ENCODE measurements around the gene EXOC3L4. TPM values are rescaled to one million over a fixed set of nuclear protein-coding genes. Genes with fewer than 3 reads are reported as not detected.
A peak's percentile ranks its signal among the peaks of the same experiment; 100 is the strongest.

The EXOC3L4 gene
- total and polyA plus RNA-seq, 9 donors, result 0.33 to 1.2 (median 0.85) TPM; not detected in 3

DNA sequence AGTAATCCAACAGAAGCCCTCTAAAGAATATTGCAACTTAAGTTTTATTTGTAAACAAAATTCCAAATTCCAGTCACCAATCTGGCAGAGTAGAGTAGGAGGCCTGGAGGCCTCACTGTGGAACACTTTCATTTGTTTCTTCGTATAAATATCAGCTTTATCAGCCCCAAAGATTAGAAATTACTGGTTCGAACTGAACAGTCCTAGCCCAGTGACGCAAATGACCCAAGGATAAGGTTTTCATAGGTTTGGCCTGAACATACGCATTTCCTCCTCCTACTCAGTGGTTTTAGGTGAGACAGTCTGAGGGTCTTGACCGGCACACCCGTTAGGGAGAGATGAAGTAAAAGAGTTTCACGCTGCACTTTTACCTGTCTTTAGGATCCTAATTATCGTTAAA, 38.8 kb upstream of the EXOC3L4 start:
- H3K4me1 ChIP-seq (ENCODE audit: insufficient read depth), result peaks cover 12% of the 10 kb centered on the region
- H3K9me3 ChIP-seq, result no peaks in the 10 kb centered on the region
- no peak for TF ChIP-seq CTCF (IDR thresholded peaks at IDR 0.05)
- no peak for TF ChIP-seq POLR2A (IDR thresholded peaks at IDR 0.05)
- TF ChIP-seq EP300 (IDR thresholded peaks at IDR 0.05), result no peak
- H3K4me3 ChIP-seq, result peak overlapping the region; percentile 96
- H3K27ac ChIP-seq, result no peak overlapping the region
- no peak for DNase-seq
- intact Hi-C loops (cut with DNase I), result no loop called here
- 9 to 24% (median 15%) methylated on average over 8 of the region's 8 CpGs for WGBS, 3 donors
- no peaks in the 10 kb centered on the region for H3K36me3 ChIP-seq
- H3K27me3 ChIP-seq, result no peaks in the 10 kb centered on the region

GRCh38 chr14:103056322-103057027, 38.0 kb upstream of the EXOC3L4 start:
- H3K36me3 ChIP-seq, result no peaks in the 10 kb centered on the region
- intact Hi-C loops (cut with DNase I), result no loop called here
- peak overlapping the region; percentile 96 for H3K4me3 ChIP-seq
- DNase-seq, result peak; percentile 66 to 83 (median 75)
- WGBS, 3 donors, result 1 to 2% (median 1%) methylated on average over 50 of the region's 50 CpGs
- no peaks in the 10 kb centered on the region for H3K27me3 ChIP-seq
- peaks cover 12% of the 10 kb centered on the region for H3K4me1 ChIP-seq (ENCODE audit: insufficient read depth)
- no peaks in the 10 kb centered on the region for H3K9me3 ChIP-seq
- no peak for TF ChIP-seq CTCF (IDR thresholded peaks at IDR 0.05)
- TF ChIP-seq EP300 (IDR thresholded peaks at IDR 0.05), result no peak
- no peak for TF ChIP-seq POLR2A (IDR thresholded peaks at IDR 0.05)
- H3K27ac ChIP-seq, result peak overlapping the region; percentile 62 to 88

- Histone ChIP-seq H3K36me3 (no peaks in the 10 kb centered on the region), H3K27ac (peak overlapping the region; percentile 62 to 88), H3K9me3 (no peaks in the 10 kb centered on the region), H3K4me1 (ENCODE audit: insufficient read depth) (peaks cover 12% of the 10 kb centered on the region), H3K4me3 (peak overlapping the region; percentile 96), H3K27me3 (no peaks in the 10 kb centered on the region)
- WGBS, 3 donors, result 0% methylated on average over 14 to 53 of the region's 53 CpGs
- TF ChIP-seq CTCF (IDR thresholded peaks at IDR 0.05) (no peak), POLR2A (IDR thresholded peaks at IDR 0.05) (no peak), EP300 (IDR thresholded peaks at IDR 0.05) (no peak)
- intact Hi-C loops (cut with DNase I), result no loop called here
- DNase-seq, result peak in 4 of 5 donors; percentile 36 to 67 (median 48)
These were observed 37.5 kb upstream of the EXOC3L4 start for GRCh38 chr14:103057028-103057371.

- no peaks in the 10 kb centered on the region for H3K36me3 ChIP-seq
- H3K27me3 ChIP-seq, result no peaks in the 10 kb centered on the region
- intact Hi-C loops (cut with DNase I), result no loop called here
- H3K27ac ChIP-seq, result peak within 1 kb of the TSS; percentile 62 to 88
- 0% methylated on average over 31 to 110 of the region's 113 CpGs for WGBS, 3 donors
- peak; percentile 89 to 93 (median 92) for DNase-seq
- H3K4me3 ChIP-seq, result peak within 1 kb of the TSS; percentile 96
- H3K9me3 ChIP-seq, result no peaks in the 10 kb centered on the region
- H3K4me1 ChIP-seq (ENCODE audit: insufficient read depth), result peaks cover 12% of the 10 kb centered on the region
- TF ChIP-seq POLR2A (IDR thresholded peaks at IDR 0.05), result peak; percentile 15
- TF ChIP-seq EP300 (IDR thresholded peaks at IDR 0.05), result no peak
- TF ChIP-seq CTCF (IDR thresholded peaks at IDR 0.05), result no peak
These were observed 37.0 kb upstream of the EXOC3L4 start, which contains the start of gene CDC42BPB for GRCh38 chr14:103057372-103058163. Gene CDC42BPB (minus strand): TSS chr14:103057549. CDS start chr14:103057173, 376 bp downstream.

Data from ovary (tissue), 9 donors.